DMS53 (cell line): Measurements from ENCODE around the gene ATP8B4.
A peak's percentile ranks its signal among the peaks of the same experiment; 100 is the strongest.
"Not testable (repeated sequence)": the region's sequence is repeated elsewhere in the genome, so short reads cannot be mapped to it uniquely, and the experiment has no call there.

Experiments
- DNase-seq: peaks from one replicate; lab custom pipeline; 2025; lab: John Stamatoyannopoulos, UW

The ATP8B4 gene, protein sequence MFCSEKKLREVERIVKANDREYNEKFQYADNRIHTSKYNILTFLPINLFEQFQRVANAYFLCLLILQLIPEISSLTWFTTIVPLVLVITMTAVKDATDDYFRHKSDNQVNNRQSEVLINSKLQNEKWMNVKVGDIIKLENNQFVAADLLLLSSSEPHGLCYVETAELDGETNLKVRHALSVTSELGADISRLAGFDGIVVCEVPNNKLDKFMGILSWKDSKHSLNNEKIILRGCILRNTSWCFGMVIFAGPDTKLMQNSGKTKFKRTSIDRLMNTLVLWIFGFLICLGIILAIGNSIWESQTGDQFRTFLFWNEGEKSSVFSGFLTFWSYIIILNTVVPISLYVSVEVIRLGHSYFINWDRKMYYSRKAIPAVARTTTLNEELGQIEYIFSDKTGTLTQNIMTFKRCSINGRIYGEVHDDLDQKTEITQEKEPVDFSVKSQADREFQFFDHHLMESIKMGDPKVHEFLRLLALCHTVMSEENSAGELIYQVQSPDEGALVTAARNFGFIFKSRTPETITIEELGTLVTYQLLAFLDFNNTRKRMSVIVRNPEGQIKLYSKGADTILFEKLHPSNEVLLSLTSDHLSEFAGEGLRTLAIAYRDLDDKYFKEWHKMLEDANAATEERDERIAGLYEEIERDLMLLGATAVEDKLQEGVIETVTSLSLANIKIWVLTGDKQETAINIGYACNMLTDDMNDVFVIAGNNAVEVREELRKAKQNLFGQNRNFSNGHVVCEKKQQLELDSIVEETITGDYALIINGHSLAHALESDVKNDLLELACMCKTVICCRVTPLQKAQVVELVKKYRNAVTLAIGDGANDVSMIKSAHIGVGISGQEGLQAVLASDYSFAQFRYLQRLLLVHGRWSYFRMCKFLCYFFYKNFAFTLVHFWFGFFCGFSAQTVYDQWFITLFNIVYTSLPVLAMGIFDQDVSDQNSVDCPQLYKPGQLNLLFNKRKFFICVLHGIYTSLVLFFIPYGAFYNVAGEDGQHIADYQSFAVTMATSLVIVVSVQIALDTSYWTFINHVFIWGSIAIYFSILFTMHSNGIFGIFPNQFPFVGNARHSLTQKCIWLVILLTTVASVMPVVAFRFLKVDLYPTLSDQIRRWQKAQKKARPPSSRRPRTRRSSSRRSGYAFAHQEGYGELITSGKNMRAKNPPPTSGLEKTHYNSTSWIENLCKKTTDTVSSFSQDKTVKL

DNA sequence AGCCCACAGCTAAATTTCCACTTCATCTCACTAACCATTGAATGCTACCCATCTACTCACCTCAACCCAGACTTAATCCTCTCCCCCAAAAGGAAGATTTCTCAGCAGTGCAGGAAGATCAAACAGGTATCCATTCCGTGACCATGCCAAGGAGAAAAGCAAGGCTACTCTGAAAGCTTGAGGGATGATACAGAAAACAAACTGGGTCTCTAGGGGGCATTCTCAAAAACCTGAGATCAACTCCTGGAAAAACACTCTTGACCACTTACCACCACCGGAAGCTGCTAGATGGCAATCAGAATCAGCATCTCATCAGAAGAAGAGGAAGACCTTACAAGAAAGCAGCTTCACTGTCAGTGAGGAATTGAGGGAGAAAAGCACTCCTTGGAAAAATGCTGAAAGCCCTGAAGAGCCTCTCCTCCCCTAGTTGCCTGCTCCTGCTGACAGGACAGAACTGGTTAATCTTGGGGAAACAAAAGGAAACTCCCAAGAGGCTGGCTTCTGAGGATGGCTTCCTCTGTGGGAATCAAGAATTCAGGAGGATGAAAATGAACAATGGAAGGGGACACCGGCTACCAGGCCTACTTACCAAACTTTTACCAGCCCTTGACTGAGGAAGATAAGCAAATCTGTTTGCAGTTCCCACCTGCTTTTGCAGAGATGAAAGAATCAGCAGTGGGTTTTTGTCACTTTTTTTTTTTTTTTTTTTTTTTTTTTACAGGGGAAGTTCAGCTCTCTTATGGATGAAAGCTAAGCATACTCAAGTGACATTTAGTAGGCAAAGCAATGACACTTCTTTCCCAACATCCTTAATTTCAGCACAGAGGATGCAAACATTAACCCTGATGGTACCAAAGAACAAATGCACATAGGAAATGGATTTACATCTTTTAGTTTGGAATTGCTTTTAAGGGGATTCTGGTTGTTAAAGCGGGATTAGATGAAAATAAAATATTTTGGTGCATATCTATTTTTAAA, at the start of gene ATP8B4:
Gene ATP8B4, minus strand, starts transcription at position 171 of the 978 bp plus-strand sequence. CDS start 12,267 bp downstream, outside the sequence.
- DNase-seq, result no peak

DNA sequence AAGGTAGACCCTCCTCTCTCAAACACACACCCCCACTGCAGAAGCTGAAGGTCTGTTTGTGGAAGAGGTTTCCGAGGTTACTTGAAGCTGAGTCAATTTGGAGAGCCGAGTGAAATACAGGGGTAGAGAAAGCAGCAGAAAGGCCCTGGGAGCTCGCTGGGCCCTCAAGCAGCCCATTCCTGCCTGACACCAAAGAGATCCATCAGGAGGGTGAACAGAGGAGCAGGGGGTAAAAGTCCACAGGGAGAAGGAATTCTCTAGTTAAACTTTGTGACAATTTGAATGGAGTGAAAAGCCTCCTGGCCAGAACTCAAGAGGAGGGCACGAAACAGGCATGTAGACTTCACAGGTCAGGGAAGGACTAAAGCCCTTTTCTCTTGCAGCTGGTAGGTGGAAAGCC, 49.3 kb upstream of the ATP8B4 start:
- DNase-seq, result no peak

DNA sequence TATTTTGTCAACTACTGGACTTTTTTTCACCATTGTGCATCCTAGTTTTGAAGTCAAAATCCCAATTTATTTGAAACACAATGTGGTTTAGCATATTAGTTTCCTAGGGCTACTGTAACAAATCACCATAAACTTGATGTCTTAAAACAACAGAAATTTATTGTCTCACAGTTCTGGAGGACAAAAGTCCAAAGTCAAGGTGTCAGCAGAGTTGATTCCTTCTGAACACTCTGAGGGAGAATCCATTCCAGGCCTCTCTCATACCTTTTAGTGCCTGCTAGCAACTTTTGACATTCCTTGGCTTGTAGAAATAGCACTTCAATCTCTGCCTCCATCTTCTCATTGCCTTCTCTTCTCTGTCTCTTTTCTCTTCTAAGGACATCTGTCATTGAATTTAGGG, 48.1 kb upstream of the ATP8B4 start:
- DNase-seq, result no peak

DNA sequence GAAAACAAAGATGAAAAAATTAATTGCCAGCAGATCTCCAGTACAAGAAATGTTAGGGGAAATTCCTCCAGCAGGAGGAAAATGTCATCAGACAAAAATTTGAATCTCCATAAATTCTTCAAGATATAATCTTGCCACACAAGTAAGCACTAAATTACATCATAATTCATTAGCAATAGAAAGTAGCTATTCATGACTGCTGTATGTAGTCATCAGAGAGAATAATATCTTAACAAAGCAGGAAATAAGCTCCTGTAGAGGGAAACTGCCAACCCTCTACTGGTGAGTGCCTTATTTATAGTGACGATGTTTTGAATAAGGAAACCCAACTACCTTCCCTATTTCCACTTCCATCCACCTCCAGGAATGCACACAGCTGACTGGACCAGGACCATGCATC, 47.2 kb upstream of the ATP8B4 start:
- DNase-seq, result no peak

DNA sequence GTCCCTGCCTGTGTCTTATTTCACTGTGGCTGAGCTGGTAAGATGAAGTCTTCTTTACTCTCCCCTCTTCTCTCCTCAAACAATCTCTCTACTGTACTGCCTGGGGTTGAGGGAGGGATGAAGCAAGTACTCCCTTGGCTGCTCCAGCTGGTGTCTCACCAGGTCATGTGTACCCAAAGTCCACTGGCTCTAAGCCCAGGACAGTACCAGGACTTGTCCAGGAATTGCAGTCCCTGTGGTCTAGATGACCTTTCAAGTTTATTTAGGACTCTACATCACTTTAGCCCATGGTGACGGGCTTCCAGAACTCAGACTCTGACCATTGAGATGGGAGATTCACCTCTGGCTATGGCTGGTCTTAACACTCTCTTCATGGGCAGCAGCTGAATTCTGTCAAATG, 45.4 kb upstream of the ATP8B4 start:
- no peak for DNase-seq

DNA sequence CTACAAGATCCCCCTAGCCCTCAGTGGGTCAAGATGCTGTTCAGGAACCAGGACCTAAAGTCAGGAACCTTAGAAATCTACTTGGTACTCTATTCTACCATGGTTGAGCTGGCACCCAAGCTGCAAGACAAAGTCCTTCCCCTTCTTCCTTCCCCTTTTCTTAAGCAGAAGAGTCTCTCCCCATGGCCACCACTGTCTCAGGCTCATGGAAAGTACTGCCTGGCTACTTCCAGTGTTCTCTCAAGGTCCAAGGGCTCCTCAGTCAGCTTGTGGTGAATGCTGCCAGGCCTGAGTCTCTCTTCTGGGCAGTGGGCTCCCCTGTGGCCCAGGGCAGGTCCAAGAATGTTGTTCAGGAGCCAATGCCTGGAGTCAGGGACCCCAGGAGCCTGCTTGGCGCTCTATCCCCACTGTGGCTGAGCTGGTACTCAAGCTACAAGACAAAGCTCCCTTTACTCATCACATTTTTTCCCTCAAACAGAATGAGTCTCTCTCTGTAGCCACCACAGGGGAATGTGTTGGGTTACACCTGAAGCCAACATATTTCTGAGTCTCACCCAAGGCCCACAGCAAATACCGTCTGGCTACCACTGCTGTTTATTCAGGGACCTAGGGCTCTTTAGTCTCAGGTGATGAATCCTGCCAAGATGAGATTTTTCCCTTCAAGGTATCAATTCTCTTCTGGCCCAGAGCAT, 44.8 kb upstream of the ATP8B4 start:
- DNase-seq, result no peak

DNA sequence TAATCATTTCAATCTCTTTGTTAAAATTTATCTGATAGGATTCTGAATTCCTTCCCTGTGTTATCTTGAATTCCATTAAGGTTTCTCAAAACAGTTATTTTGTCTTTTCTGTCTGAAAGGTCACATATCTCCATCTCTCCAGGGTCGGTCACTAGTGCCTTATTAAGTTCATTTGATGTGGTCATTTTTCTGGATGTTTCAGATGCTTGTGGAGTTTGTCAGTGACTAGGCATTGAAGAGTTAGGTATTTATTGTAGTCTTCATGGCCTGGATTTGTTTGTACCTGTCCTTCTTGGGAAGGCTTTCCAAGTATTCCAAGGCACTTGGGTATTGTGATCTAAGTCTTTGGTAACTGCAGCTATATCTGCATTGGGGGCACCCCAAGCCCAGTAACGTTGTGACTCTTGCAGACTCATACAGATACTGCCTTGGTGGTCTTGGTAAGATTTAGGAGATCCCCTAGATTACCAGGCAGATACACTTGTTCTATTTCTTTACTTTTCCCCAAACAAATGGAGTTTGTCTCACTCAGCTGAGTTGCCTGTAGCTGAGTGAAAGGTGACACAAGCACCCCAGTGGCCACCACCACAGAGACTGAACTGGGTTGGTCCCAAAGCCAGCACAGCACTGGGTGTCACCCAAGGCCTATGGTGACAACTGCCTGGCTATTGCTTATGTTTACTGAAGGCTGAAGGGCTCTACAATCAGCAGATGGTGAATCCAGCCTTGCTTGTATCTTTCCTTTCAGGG, 44.1 kb upstream of the ATP8B4 start:
- peak; percentile 17 for DNase-seq

DNA sequence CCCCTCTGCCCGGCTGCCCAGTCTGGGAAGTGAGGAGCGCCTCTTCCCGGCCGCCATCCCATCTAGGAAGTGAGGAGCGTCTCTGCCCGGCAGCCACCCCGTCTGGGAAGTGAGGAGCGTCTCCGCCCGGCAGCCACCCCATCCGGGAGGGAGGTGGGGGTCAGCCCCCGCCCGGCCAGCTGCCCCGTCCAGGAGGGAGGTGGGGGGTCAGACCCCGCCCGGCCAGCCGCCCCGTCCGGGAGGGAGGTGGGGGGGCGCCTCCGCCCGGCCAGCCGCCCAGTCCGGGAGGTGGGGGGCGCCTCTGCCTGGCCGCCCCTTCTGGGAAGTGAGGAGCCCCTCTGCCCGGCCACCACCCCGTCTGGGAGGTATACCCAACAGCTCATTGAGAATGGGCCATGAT, 39.2 kb upstream of the ATP8B4 start:
- DNase-seq, result not testable (repeated sequence)

DNA sequence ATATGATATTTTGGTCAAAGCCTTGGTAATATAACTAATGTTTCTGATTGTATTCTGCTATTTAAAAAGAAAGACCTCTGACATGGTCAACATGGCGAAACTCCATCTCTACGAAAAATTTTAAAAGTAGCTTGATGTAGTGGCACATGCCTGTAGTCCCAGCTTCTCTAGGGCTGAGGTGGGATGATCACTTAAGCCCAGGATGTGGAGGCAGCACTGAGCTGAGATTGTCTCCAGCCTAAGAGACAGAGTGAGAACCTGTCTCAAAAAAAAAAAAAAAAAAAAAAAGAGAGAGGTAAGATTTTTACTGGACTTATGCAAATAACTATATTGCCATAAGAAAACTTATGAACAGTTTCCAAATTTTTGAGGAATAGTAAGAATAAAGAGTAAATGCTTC, 32.4 kb upstream of the ATP8B4 start:
- no peak for DNase-seq

DNA sequence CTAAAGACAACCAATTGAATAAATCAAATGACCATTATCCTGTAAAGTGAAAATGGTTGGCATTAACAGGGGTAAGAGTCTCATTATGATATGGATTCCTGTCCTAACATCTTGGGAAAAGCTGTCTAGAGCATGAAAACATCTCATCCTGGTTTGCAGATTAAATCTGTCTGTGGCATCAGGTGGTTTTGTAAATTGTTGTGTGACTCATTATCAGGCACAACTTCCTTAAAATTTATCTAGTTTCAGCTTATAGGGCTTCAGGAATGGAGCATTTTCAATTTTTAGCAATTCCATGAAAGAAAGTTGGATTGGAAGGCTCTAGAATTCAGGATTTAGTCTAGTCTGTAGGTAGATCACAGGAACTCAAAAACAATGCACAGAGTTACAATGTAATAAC, 31.8 kb upstream of the ATP8B4 start:
- no peak for DNase-seq

DNA sequence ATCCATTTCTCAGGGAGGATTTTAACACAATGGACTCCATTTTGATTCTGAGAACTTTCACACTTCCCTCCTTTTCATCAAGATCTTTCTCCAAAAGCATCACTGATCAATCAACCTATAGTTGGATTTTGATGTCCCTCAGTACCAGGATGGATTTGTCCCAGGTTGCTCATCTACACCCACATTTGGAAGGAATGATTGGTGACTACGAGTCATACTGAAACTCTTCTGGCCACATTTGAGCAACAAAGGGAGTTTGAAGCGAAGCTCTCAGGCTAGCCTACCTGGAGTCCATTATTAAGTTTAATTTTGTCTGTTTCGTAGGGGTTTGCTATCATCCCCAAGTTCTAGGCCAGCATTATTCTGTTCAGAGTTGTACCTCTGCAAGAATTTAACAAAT, 31.3 kb upstream of the ATP8B4 start:
- DNase-seq, result no peak

DNA sequence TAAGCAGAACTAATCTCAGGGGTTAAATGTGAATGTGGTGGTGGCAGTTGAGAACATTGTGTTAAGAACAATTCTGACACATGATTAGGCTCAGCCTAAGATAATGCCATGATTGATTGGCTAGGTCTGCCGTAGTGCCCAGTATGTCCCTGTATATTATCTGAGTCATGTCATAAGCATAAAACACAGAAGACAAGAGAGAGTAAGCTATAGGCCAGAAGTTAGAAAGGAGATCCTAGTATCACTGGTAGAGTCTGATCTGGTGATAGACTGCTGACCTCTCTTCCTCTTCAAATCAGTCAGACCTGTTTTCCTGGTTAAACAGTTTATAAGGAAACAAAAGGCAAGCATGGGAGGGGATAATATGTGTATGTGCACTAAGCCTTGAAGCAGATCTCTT, 30.1 kb upstream of the ATP8B4 start:
- DNase-seq, result peak; percentile 85

DNA sequence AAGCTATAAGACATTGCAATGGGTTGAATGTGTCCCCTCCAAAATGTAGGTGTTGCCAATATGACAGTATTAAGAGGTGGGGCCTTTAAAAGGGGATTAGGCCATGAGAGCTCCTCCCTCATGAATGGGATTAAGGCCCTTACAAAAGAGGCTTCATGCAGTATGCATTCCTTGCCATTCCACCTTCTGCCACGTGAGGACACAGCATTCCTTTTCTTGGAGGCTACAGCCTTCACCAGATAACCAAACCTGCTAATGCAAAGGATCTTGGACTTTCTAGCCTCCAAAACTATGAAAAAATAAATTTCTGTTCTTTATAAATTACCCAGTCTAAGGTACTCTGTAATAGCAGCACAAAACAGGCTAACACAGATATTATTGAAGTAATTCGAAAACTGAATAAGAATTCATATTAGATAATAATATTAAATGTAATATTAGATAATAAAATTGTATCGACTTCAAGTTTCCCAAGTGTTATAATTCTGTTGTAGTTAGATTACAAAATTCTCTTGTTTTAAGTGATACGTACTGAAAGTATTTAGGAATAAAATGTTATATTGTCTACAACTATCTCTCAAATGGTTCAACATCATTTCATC, 29.4 kb upstream of the ATP8B4 start:
- DNase-seq, result peak; percentile 71

DNA sequence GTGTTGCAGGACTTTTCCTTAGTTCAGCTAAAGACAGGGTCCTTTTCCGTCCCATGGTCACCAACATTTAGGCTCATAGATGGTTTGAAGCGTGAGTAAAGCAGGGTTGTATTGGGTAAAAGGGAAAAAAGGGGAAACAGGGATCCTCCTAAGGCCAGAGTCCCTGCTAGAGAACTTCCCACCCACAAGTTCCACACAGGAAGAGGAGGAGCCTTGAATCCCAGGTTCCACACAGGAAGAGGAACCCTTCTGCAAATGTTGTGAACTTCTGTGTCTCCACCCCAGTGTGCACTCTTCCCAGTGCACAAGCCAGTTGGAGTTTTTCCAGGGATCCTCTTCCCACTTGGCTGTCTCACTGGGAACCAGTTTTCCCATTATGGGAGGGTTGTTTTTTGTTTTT, 27.6 kb upstream of the ATP8B4 start:
- no peak for DNase-seq

DNA sequence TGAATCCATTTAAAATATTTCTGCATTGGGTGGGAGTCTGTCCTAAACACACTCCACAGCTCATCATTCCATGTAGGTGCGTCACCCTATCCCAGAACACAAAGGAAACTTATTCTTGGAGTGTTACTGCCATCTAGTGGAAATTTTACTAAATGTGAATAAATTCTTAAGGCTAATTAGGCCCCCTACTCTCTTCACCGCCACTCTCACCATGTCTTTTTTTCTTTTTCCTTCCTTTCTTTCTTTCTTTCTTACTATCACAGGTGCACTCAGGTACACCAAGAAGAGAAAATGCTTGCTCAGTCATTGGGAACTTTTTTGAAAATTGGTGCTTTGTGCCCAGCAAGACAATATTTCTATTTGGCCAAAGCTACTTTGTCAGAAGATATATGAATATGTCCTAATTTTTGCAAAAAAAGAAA, 26.4 kb upstream of the ATP8B4 start:
- peak; percentile 80 for DNase-seq

DNA sequence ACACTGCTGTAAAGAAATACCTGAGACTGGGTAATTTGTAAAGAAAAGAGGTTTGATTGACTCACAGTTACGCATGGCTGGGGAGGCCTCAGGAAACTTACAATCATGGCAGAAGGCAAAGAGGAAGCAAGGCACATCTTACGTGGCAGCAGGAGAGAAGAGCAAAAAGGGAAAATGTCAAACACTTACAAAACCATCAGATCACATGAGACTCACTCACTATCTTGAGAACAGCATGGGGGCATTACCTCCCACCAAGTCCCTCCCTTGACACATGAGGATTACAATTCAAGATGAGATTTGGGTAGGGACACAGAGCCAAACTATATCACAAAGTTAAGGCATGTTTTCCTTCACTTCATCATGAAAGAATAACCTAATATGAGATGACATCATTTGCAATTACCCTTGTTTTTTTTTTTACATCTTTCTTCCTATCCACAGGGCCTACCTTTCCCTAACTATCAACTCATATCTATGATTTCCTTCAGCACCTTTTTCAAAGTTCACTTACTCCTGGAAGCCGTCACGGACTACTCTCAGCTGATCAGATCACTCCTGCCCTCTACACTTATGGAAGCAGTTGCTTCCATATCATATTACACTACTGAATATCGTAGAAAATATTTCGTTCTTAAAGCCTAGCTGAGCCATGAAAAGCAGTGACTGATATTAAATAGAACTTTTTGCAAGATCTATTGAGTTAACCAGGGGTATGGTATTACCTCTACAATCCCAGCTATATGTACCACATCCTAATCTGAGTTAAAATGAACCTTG, 25.5 kb upstream of the ATP8B4 start:
- no peak for DNase-seq

DNA sequence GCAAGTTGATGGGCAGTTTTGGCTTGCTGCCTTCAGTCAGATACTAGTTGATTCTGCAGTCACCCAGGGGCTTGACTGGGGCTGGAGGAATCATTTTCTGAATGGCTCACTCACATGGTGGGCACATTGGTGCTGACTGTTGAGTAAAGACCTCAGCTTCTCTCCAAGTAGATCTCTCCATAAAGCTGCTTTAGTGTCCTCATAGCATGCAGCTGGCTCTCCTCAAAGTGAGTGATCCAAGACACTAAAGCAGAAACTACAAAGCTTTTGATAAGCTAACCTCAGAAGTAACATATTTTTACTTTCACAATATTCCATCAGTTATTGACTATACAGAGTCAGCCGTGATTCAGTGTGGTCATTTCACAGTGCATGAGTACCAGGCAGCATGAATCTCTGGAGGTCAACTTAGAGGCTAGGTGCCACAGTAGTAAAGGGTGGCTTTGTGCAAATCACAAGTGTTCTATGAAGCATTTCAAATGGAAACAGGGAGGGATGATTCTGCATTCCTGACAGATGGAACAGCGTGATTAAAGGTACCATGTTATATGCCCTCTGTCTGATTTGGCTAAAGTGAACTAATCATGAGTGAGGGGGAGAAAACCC, 24.3 kb upstream of the ATP8B4 start:
- no peak for DNase-seq

DNA sequence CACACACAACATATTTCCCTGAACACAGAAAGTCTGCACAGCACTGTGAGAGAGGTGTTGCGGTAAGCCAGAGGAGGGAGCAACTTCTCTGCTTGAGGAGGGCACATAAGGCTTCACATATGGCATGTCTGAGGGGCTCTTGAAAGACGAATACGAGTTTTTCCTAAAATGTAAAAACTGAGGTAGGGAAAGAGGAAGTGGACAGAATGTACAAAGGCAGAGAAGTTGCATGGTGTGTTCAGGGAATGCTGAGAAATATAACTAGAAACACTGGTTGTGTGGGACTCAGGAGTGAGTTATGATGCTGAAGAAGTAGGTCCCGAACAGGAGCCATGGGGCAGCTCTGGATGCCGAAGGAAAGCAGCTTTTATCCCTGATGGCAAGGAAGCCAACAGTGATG, 22.8 kb upstream of the ATP8B4 start:
- DNase-seq, result no peak
